OCI-M2 (cell line): ENCODE results near the gene CLDN4.
"Not testable (repeated sequence)": the region's sequence is repeated elsewhere in the genome, so short reads cannot be mapped to it uniquely, and the experiment has no call there.

Experiments used
- DNase-seq: peaks from one replicate; lab custom pipeline; 2025; ENCODE audit not compliant: unreplicated experiment; lab: John Stamatoyannopoulos, UW

CLDN4 gene

DNA sequence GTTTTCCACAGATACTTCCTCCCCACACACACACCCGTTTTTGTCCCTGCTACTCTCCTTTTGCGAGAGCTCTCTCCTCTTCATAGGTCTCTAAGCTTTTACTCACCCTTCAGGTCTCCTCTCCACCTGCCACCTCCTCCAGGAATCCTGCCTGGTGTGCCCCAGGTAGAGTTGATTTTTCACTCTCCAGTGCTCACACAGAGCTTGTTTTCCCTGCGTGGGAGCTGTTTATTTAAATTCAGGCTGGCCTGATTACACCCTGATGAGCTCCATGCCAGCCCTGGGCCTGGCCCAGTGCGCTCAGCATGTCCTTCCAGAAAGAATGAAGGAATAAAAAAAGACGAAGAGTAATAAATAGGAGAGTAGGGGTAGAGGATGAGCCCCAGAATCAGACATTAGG, 7.5 kb upstream of the CLDN4 start:
- DNase-seq: no peak

DNA sequence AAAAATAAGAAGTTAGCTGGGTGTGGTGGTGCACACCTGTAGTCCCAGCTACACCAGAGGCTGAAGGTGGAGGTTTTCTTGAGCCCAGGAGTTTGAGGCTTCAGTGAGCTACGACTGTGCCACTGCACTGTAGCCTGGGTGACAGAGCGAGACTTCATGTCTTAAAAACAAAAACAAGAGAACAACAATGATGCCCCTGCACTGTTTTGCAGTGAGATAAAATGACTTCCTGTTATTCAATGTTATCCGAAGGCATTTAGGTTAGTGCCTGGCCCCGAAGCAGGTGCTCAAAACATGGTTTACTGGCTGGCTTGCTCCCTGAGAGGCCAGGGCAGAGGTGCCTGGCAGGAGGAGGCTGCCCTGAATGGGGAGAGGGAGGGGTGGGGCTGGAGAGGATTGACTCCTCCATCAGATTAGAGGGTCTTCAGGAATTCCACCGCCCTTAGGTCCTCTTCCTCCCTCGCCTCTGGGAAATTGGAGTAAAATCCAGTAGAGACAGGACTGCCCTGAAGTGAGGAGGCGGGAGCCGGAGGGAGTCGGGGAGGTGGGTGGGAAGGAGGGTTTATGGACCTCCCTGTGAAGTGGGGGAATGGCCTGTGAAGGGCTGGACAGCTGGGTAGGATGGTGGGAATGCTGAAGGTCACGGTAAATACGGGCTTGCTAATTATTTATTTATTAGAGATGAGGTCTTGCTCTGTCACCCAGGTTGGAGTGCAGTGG, 6.8 kb upstream of the CLDN4 start:
- DNase-seq: no peak

DNA sequence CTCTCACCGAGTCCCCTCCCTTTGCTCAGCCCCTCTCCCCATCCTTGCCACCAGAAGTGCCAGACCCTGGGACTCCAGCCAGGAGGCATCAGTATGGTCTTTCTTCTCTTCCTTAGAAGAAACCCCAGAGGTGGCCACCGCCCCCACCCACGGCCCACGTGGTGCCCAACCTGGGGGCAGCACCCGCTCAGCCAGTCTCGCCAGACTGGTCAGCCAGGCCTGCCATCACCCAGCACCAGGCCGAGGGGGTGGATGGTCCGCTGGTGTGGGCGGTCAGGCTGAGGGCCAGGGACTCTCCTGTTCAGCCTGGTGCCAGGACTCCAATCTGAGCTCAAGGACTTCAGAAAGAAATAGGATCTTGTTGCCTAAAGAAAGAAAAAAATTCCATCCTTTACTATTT, 5.8 kb upstream of the CLDN4 start:
- no peak for DNase-seq

DNA sequence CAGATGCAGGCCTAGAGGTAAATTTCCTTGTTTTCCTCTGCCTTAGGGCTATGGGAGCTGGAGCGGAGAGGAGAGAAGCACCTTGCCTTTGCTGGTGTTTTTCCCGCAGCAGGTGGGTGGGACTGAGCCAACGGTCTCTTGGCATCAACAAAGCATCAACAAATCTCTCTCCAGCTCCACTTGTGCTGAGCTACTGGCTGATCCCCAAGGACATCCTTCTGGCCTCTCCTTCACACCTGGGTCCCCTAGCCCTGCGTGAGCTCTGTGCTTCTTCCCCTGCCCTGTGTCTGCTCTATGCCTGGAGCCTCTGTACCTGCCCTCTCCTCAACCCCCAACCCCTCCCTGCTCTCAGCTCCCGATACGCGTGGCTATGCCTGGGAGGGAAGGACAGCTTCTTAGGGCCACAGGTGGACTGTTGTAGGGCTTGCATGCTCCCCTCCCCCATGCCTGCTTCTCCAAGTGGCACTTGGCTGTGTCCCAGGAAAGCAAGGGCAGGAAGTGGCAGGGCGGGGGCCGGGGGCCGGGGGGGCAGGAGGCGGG, 3.2 kb upstream of the CLDN4 start:
- no peak for DNase-seq

DNA sequence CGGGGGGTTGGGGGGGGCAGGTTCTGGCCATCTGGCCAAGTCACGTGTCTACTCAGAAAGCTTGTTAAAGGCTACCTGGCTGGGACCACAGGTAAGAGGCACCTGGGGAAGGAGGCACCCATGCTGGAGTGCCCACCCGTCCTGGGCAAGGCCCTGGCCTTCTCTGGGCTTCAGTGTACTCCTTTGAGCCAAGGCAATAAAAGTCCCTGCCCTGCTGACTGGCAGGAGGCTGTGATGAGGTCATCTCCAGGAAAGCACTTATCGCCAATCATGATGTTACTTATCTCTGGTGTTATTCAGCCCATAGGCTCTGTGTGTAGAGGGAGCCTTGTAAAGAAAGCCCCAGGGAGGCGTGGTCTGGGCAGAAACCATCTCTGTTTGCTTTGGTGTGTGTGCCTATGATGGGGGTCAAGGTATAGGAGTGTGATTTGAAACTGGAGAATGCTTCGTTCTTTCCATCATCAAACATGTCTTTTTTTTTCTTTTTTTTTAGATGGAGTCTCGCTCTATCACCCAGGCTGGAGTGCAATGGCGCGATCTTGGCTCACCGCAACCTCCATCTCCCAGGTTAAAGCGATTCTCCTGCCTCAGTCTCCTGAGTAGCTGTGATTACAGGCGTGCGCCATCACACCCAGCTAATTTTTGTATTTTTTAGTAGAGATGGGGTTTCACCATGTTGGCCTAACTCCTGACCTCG, 2.5 kb upstream of the CLDN4 start:
- no peak for DNase-seq

DNA sequence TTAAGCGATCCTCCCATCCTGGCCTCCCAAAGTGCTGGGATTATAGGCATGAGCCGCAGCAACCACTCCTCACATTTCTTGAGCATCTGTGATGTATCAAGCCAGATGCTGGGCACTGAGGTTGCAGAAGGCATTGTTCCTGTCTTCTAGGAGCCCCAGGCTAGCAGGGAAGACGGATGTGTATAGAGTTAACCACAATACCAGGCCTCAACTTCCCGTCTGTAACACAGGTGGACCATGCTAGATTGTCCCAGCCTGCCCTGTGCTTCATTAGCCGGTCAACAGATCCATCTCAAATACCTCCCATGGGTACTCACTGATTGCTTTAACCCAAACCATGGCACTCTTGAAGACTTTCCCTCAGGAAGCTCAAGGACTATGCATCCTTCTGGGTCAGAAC, 1.8 kb upstream of the CLDN4 start:
- no peak for DNase-seq

DNA sequence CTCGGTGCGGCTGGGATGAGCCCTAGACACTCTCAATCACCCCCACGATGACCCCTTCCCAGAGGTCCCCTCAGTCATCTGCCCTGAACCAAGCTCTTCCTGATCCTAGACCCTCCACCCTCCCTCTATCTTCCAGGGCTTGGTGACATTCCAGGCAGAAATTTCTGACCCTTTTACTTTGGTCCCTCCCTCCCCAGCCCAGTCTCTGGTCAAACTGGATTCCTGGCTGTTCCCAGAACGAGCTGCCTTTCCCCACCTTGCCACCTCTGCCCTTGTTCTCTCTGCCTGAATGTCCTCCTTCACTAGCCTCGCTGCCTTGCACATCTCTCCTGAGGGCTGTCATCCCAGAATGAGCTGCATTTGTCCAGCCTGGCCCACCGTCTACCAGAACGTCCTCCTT, 1.3 kb upstream of the CLDN4 start:
- DNase-seq: no peak

DNA sequence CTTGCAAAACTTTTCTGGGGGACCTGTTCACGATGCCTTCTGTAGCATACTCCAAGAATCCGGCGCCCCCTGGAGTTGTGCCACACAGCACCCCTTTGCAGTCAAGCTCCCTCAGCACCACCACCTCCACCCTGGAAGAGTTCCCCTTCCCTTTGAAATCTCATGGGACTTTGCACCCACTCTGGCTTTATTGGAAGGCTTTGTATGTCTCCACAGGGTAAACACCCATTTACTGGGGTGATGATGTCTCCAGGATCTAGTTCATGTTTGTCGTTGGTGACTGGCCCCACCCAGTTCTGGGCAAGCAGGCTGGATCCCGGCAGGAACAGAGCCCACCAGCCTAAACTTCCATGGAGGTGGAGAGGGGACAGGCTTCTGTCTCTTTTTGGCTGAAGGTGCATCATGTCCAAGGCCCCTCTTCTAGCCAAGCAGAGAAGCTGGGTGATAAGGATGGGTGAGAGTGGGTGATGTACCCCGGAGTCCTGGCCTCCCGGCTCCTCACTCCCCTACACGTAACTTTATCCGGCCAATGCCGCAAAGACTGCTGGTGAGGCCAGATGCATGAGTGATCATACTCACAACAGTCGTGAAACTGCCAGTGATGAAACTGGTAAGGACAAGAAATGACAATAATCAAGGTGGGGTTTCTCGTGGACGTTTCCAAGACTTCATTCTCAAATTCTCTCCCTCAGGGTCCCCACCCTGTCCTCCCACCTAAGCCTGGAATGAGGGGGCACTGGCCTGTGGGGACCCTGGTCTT, 695 bp upstream of the CLDN4 start:
- DNase-seq: no peak

DNA sequence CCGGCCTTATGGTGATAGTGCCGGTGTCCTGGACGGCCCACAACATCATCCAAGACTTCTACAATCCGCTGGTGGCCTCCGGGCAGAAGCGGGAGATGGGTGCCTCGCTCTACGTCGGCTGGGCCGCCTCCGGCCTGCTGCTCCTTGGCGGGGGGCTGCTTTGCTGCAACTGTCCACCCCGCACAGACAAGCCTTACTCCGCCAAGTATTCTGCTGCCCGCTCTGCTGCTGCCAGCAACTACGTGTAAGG, 713 bp downstream of the CLDN4 start:
- DNase-seq: no peak

DNA sequence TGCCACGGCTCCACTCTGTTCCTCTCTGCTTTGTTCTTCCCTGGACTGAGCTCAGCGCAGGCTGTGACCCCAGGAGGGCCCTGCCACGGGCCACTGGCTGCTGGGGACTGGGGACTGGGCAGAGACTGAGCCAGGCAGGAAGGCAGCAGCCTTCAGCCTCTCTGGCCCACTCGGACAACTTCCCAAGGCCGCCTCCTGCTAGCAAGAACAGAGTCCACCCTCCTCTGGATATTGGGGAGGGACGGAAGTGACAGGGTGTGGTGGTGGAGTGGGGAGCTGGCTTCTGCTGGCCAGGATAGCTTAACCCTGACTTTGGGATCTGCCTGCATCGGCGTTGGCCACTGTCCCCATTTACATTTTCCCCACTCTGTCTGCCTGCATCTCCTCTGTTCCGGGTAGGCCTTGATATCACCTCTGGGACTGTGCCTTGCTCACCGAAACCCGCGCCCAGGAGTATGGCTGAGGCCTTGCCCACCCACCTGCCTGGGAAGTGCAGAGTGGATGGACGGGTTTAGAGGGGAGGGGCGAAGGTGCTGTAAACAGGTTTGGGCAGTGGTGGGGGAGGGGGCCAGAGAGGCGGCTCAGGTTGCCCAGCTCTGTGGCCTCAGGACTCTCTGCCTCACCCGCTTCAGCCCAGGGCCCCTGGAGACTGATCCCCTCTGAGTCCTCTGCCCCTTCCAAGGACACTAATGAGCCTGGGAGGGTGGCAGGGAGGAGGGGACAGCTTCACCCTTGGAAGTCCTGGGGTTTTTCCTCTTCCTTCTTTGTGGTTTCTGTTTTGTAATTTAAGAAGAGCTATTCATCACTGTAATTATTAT, 1.2 kb downstream of the CLDN4 start:
- DNase-seq: no peak

DNA sequence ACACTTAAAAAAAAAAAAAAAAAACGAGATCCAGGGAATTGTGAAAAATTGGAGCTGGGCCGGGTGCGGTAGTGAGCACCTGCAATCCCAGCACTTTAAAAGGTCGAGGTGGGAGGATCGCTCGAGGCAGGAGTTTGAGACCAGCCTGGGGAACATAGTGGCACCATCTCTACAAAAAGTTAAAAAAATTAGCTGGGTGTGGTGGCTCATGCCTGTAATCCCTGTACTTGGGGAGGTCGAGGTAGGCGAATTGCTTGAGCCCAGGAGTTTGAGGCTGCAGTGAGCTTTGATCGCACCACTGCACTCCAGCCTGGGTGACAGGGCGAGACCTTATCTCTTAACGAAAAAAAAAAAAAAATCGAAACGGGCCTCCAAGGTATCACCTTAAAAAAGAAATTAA, 2.0 kb downstream of the CLDN4 start:
- no peak for DNase-seq

DNA sequence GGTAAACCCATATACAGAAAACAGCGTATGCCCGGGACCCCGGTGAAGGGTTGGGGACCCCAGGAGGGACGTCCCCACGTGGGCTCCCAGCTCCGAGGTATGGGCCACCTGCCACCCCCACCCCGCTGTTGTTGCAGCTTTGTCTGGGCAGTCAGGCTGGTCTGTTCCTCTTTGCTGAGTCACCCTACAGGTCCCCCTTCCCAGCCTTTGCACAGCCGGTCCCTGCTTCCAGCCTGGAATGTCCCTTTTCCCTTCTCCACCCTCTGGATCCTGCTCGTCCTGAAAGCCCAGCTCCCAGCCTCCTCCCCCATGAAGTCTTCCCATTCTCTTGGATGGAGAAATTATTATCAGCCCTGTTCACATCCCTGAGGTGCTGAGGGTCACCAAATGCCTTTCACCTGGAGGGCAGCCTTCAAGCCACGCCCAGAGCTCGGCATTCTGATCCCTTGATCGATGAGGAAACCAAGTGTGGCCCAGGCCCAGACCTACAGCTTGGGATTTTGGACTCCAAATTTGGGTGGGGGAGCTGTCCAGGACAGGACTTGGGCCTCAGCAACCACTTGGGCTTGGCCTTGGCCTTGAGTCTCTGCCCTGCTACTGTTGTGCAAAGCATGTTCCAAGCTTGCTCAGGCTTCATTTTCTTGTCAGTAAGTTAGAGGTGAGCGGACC, 2.6 kb downstream of the CLDN4 start:
- DNase-seq: no peak

DNA sequence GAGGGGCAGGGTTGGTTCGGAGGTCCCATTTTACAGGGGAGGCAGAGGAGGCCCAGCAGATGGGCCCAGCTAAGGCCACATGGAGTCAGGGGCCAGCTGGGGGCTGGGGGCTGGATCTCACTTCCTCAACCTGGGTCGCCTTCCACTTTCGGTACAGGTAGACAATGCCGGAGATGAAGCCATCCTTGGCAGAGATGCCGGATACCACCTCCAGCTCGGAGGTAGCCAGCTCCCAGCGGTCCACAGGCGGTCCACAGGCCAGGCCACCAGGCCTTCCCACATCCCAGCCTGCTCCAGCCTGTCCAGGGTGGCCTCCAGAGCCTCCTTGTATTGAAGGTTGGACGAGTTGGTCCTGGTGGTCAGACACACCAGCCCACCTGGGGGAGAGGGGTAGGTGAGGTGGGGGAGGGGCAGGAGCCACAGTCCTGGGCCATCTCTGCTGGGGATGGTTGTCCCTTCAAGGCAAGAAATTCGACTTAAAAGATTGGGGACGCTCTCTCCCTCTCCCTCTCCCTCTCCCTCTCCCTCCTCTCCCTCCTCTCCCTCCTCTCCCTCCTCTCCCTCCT, 3.9 kb downstream of the CLDN4 start:
- no peak for DNase-seq

DNA sequence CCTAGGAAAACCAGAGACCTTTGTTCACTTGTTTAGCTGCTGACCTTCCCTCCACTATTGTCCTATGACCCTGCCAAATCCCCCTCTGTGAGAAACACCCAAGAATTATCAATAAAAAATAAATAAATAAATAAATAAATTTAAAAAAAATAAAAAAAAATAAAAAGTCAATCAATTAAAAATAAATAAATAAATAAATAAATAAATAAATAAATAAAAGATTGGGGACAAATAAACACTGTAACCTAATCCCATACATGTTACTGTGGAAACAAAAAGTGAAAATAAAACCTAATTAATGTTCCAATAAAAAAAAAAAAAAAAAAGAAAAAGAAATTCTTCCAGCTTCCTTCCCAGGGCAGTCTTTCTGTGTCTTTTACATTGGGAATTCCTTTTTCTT, 6.4 kb downstream of the CLDN4 start:
- DNase-seq: not testable (repeated sequence)

DNA sequence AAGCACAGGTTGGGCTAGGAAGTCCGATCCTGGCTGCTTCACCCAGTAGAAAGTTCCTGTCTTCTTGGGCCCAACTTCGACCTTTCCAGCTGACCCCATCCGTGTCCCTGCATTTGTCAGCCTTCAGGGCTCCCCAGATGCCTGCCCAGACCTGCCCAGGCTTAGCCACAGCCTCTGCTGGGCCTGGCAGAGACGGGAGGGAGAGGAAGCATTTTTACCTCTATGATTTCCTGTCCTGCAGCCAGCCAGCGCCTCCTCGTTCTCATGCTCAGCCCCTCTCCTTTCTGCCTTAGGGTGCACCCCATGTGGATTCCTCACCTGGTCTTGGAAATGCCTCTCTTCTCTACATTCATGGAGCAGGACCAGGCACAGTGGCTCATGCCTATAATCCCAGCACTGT, 7.8 kb downstream of the CLDN4 start:
- no peak for DNase-seq

DNA sequence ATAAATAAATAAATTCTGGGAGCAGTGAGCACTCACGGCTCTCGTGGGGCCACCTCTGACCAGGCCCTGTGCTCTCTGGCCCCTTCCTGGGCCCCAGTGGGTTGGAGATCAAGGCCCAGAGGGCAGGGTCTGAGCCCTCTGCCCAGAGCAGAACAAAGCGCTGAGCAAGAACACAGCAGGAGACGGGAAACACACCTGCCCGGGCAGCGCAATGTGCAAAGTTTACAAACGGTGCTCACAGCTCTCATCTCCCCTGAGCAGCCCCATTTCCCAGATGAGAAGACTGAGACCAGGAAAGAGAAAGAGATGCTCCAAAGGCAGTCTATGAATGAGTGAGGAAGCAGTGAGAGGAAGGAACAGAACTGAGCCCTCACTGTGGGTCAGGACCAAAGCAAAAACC, 8.5 kb downstream of the CLDN4 start:
- no peak for DNase-seq

DNA sequence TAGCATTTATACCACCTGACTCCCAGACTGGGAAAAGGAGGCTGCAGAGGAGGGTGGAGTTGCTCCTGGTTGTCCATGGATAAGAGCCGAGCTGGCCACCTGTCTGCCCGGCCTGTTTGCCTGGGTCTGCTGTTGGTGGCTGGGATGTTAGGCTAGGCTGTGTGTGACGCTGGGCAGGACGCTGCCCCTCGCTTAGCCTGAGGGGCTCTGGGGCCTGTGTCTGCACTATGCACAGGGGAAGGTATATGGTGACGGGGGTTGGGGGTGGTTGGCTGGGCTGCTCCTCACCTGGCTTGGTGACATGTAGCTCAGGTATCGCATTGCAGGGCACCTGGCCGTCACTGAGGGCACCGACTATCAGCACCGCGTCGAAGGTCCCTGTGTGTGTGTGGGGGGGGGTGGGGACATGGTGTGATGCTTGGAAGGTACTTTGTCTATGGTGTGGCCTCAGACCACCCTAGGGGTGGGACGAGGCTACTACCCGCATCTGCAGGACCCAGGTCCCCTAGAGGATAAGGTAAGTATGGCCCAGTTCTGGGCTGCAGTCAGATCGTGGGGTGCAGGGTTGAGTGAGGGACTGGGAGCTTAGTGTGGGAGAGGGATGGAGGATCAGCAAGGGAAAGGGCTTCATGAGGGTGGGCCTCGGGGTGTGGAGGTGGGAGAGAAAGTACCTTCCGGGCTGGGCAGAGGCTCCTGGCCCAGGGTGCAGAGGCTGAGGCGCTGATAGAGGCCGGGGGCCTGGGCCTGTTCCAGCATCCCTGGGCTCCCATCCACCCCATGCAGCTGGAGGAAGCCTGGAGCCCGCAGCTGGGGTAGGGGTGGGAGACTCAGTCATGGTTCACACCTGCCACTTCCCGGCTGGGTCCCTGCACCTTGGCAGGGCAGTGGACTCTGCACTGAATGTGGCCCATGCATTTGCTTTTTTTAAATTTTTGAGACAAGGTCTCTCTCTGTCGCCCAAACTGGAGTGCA, 9.2 kb downstream of the CLDN4 start:
- DNase-seq: no peak

DNA sequence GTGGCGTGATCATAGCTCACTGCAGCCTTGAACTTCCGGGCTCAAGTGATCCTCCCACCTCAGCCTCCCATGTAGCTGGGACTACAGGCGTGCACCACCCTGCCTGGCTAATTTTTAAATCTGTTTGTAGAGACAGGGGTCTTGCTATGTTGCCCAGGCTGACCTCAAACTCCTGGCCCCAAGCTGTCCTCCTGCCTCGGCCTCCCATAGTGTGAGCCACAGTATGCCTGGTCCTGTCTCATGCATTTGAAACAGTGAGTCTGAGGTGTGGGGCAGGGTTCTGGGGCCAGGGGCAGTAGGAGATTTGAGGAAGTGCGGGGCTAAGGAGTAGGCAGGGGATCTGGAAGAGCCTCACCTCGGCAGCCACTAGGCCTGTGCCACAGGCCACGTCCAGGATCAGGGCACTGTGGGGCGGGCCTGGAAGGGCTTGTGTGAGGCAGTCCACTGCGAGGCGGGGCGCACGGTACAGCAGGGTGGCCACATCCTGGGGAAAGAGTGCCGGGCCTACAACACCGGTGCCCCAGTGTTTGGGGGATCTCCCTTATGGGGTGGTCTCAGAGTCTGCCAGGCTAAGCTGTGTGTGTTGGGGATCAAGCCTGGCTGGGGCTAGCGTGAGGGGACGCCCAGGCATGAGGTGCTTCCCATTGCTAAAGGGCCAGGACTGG, 10.1 kb downstream of the CLDN4 start:
- no peak for DNase-seq

DNA sequence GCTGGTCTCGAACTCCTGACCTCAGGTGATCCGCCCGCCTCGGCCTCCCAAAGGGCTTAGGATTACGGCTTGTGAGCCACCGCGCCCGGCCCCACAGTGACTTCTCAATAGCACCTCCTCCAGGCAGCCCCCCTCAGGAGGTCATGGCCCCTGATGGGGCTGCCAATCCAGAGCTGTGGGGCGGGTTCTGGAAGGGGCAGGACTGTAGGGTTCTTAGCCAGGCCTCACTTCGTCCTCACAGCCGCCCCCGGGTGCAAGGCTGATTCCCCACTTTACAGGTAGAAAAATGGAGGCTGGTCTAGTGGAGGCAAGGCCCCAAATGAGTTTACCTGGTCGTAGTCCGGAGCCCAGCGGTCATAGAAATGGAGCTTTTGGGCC, 10.9 kb downstream of the CLDN4 start:
- DNase-seq: no peak
